Stimulated activated CD4-positive, alpha-beta T cell treated with anti-CD3 and anti-CD28 coated beads, Interleukin-4, amount 100 ng/mL, for 24 hours (primary cell): Measurements from ENCODE around the gene LRRC8E.
"Not testable (repeated sequence)": the region's sequence is repeated elsewhere in the genome, so short reads cannot be mapped to it uniquely, and the experiment has no call there.

Experiments
- DNase-seq: peaks from one replicate; pipeline ENCODE4 v3.0.0-alpha.2; 2020

Gene LRRC8E

GRCh38 chr19:7921967-7922835, 33.9 kb downstream of the LRRC8E start:
- DNase-seq: no peak

- DNase-seq: no peak
These were observed 34.5 kb downstream of the LRRC8E start for GRCh38 chr19:7922836-7923195.

GRCh38 chr19:7923295-7924191, 35.2 kb downstream of the LRRC8E start:
- no peak for DNase-seq

- DNase-seq: no peak
These were observed 35.9 kb downstream of the LRRC8E start for GRCh38 chr19:7924241-7924640.

GRCh38 chr19:7924651-7925170, 36.4 kb downstream of the LRRC8E start:
- no peak for DNase-seq

- DNase-seq: peak; percentile 79
These were observed 37.0 kb downstream of the LRRC8E start for GRCh38 chr19:7925171-7925851.

- DNase-seq: peak; percentile 72
These were observed 37.9 kb downstream of the LRRC8E start, which contains the start of gene CTXN1 for GRCh38 chr19:7926021-7926726. CTXN1 (minus strand) TSS chr19:7926135; CDS start chr19:7925538, 597 bp downstream.

- no peak for DNase-seq
These were observed 38.7 kb downstream of the LRRC8E start for GRCh38 chr19:7926727-7927604.

- DNase-seq: no peak
These were observed 39.5 kb downstream of the LRRC8E start for GRCh38 chr19:7927605-7928333.

- no peak for DNase-seq
These were observed 40.0 kb downstream of the LRRC8E start for GRCh38 chr19:7928334-7928706.

GRCh38 chr19:7928741-7929701, 40.7 kb downstream of the LRRC8E start:
- DNase-seq: peak; percentile 64

- DNase-seq: not testable (repeated sequence)
These were observed 41.7 kb downstream of the LRRC8E start for GRCh38 chr19:7930030-7930429.

- DNase-seq: no peak
These were observed 42.5 kb downstream of the LRRC8E start for GRCh38 chr19:7930765-7931164.

- DNase-seq: no peak
These were observed 43.1 kb downstream of the LRRC8E start for GRCh38 chr19:7931221-7932061.

GRCh38 chr19:7932276-7932929, 44.1 kb downstream of the LRRC8E start:
- no peak for DNase-seq

- no peak for DNase-seq
These were observed 44.6 kb downstream of the LRRC8E start for GRCh38 chr19:7932930-7933300.

GRCh38 chr19:7933411-7933810, 45.1 kb downstream of the LRRC8E start:
- DNase-seq: no peak
